Mammary epithelial cell (primary cell): ENCODE data around the gene SBNO2.

ENCODE experiments used
- EZH2 ChIP-seq: IDR thresholded peaks from 2 replicates; pipeline ENCODE4 v1.6.1; 2012; ENCODE audit warnings: low read length, inconsistent platforms, borderline replicate concordance
- TF ChIP-seq, protein P1 (sequence below), 2 donors: IDR thresholded peaks in 1 of 2; conservative IDR thresholded peaks in 1 of 2; 2 replicates each; pipeline ENCODE4 v1.5.1; 2011 to 2012; ENCODE audit warnings: inconsistent platforms in 2 of 2, low read length in 2 of 2, mild to moderate bottlenecking in 2 of 2, control low read depth in 1 of 2, low read depth in 1 of 2; ENCODE audit not compliant: insufficient read depth in 1 of 2; ENCODE audit errors: extremely low read depth in 1 of 2

DNA sequence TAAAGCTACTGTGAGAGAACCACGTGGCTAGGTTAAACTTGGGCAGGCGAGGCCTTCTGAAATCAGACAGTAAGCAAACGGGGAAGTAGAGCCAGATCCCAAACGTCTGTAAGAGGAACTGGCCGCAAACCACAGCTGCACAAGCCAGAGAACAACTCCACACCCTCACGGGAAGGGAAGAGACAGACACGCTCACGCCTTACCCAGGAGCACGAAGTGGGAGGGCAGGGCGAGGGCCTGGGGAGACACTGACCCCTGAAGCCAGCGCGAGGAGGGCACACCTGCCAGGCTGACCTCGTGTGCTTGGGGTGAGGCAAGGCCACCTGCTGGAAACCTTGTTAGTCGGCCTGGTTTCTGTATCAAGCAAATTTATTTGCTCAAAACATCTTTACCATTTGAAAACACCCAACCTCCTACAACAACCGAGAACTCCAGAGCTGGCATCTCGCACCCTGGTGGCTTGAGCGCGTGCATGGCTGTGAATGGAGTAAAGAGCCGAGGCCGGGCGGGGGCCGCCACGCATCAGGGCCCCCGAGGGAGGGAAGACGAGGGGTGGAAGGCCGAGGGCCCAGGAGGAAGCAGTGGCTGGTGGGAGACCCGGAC, 86.2 kb downstream of the SBNO2 start:
- no peak for TF ChIP-seq EZH2
- TF ChIP-seq, protein P1, sequence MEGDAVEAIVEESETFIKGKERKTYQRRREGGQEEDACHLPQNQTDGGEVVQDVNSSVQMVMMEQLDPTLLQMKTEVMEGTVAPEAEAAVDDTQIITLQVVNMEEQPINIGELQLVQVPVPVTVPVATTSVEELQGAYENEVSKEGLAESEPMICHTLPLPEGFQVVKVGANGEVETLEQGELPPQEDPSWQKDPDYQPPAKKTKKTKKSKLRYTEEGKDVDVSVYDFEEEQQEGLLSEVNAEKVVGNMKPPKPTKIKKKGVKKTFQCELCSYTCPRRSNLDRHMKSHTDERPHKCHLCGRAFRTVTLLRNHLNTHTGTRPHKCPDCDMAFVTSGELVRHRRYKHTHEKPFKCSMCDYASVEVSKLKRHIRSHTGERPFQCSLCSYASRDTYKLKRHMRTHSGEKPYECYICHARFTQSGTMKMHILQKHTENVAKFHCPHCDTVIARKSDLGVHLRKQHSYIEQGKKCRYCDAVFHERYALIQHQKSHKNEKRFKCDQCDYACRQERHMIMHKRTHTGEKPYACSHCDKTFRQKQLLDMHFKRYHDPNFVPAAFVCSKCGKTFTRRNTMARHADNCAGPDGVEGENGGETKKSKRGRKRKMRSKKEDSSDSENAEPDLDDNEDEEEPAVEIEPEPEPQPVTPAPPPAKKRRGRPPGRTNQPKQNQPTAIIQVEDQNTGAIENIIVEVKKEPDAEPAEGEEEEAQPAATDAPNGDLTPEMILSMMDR (conservative IDR thresholded peaks at IDR 0.05 in 1 of 2, IDR thresholded peaks at IDR 0.05 in 1 of 2; ENCODE audit: extremely low read depth in 1 of 2, insufficient read depth in 1 of 2, low read depth in 1 of 2, low read length in 2 of 2), result no peak
